Measurements from ENCODE around the gene TMEM198.

- TF ChIP-seq PKNOX1 (IDR thresholded peaks at IDR 0.05) (no peak), FOXA1 (IDR thresholded peaks at IDR 0.05) (no peak), ZNF384 (IDR thresholded peaks at IDR 0.05) (no peak), SP1 (IDR thresholded peaks at IDR 0.05) (no peak), BHLHE40 (IDR thresholded peaks at IDR 0.05; ENCODE audit: borderline replicate concordance) (no peak), SUZ12 (IDR thresholded peaks at IDR 0.05) (no peak), ELF4 (IDR thresholded peaks at IDR 0.05) (no peak), CTBP1 (IDR thresholded peaks at IDR 0.05; ENCODE audit: borderline replicate concordance) (no peak)
Observed at GRCh38 chr2:219514836-219515235, 29.0 kb upstream of the TMEM198 start.

Data from HEK293T (cell line).